HG02884 (cell line): ENCODE data around the gene PAX2.
"Not testable (repeated sequence)": the region's sequence is repeated elsewhere in the genome, so short reads cannot be mapped to it uniquely, and the experiment has no call there.

Experiments used
- ATAC-seq: cut with Tn5 transposase; IDR thresholded peaks from one replicate; pipeline ENCODE4 v1.9.1; 2021; ENCODE audit warnings: mild to moderate bottlenecking, moderate library complexity; ENCODE audit not compliant: unreplicated experiment

The PAX2 gene

GRCh38 chr10:100744987-100745881 is at the start of gene PAX2:
PAX2 (plus strand) TSS chr10:100745582; CDS start chr10:100746261, 679 bp downstream.
- ATAC-seq, result no peak

- ATAC-seq, result no peak
Observed at GRCh38 chr10:100696477-100696901, 48.9 kb upstream of the PAX2 start.

GRCh38 chr10:100697070-100697469 is 48.3 kb upstream of the PAX2 start:
- no peak for ATAC-seq

- ATAC-seq, result no peak
Observed at GRCh38 chr10:100697631-100698030, 47.8 kb upstream of the PAX2 start.

- not testable (repeated sequence) for ATAC-seq
Observed at GRCh38 chr10:100701704-100702103, 43.7 kb upstream of the PAX2 start.

- ATAC-seq, result no peak
Observed at GRCh38 chr10:100705139-100705538, 40.2 kb upstream of the PAX2 start.

GRCh38 chr10:100707261-100707848 is 38.0 kb upstream of the PAX2 start:
- no peak for ATAC-seq

- no peak for ATAC-seq
Observed at GRCh38 chr10:100709146-100710082, 36.0 kb upstream of the PAX2 start.

- no peak for ATAC-seq
Observed at GRCh38 chr10:100710151-100710871, 35.1 kb upstream of the PAX2 start.

- ATAC-seq, result no peak
Observed at GRCh38 chr10:100713049-100713858, 32.1 kb upstream of the PAX2 start.

- ATAC-seq, result no peak
Observed at GRCh38 chr10:100713859-100714565, 31.4 kb upstream of the PAX2 start.

GRCh38 chr10:100714566-100714950 is 30.8 kb upstream of the PAX2 start:
- ATAC-seq, result no peak

GRCh38 chr10:100715101-100715444 is 30.3 kb upstream of the PAX2 start:
- ATAC-seq, result no peak

- ATAC-seq, result no peak
Observed at GRCh38 chr10:100715445-100716385, 29.7 kb upstream of the PAX2 start.

- no peak for ATAC-seq
Observed at GRCh38 chr10:100717166-100717565, 28.2 kb upstream of the PAX2 start.

GRCh38 chr10:100718197-100718742 is 27.1 kb upstream of the PAX2 start:
- ATAC-seq, result no peak

- no peak for ATAC-seq
Observed at GRCh38 chr10:100723180-100723579, 22.2 kb upstream of the PAX2 start.
